ENCODE measurements around the gene CDH13. TPM values are rescaled to one million over a fixed set of nuclear protein-coding genes. Genes with fewer than 3 reads are reported as not detected.

Gene CDH13
- total RNA-seq, 1 donor from 2014 or later, result 81.1 TPM

DNA sequence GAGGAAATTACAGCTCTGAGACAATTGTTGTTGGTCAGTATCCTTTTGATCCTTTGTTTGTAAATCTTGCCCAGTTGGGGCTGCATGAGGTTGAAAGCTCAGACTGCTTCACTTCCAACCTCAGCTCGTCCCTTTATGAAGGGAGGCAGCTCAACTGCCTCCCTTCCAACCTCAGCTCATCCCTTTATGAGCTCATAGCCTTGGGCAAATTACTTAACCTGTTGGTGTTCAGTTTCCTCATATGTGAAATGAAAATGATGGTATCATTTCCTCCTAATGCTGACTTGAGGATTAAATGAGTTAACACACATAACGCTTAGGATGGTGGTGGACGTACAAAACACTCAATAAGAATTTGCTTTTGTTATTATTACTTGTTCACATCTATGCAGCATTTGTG, 265.1 kb downstream of the CDH13 start:
- H3K27ac Mint-ChIP-seq (ENCODE audit: unreplicated experiment), result no peak overlapping the region
- TF ChIP-seq, protein P1, sequence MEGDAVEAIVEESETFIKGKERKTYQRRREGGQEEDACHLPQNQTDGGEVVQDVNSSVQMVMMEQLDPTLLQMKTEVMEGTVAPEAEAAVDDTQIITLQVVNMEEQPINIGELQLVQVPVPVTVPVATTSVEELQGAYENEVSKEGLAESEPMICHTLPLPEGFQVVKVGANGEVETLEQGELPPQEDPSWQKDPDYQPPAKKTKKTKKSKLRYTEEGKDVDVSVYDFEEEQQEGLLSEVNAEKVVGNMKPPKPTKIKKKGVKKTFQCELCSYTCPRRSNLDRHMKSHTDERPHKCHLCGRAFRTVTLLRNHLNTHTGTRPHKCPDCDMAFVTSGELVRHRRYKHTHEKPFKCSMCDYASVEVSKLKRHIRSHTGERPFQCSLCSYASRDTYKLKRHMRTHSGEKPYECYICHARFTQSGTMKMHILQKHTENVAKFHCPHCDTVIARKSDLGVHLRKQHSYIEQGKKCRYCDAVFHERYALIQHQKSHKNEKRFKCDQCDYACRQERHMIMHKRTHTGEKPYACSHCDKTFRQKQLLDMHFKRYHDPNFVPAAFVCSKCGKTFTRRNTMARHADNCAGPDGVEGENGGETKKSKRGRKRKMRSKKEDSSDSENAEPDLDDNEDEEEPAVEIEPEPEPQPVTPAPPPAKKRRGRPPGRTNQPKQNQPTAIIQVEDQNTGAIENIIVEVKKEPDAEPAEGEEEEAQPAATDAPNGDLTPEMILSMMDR (IDR thresholded peaks at IDR 0.05; ENCODE audit: partially characterized antibody, unreplicated experiment), result no peak
- H3K4me1 Mint-ChIP-seq (ENCODE audit: low read depth, unreplicated experiment), result peaks cover 9% of the 10 kb centered on the region
- no peak overlapping the region for H3K4me3 Mint-ChIP-seq (ENCODE audit: unreplicated experiment)
- DNase-seq, result no peak
- H3K9me3 Mint-ChIP-seq (ENCODE audit: unreplicated experiment), result no peaks in the 10 kb centered on the region
- H3K36me3 Mint-ChIP-seq (ENCODE audit: unreplicated experiment), result no peaks in the 10 kb centered on the region
- no peaks in the 10 kb centered on the region for H3K27me3 Mint-ChIP-seq (ENCODE audit: unreplicated experiment)

DNA sequence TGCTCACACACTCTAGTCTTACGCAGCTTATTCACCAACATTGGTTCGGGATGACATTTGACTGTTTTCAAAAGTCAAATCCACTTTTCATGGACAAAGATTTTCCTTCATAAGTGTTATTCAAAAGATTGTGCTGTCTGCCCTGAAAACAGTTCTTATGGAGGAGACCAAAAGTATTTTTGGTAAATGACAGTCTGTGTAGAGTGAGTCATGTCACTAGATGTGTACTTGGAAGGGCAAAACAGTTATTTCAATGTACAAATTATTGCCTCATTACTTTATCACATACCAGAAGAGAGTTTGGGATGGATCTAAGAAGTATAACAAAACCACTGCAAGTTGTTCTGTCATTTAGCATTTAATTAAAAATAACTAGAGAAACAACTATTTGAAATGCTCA, 265.6 kb downstream of the CDH13 start:
- TF ChIP-seq, protein P1 (IDR thresholded peaks at IDR 0.05; ENCODE audit: partially characterized antibody, unreplicated experiment), result no peak
- H3K9me3 Mint-ChIP-seq (ENCODE audit: unreplicated experiment), result no peaks in the 10 kb centered on the region
- no peak for DNase-seq
- no peaks in the 10 kb centered on the region for H3K27me3 Mint-ChIP-seq (ENCODE audit: unreplicated experiment)
- no peaks in the 10 kb centered on the region for H3K36me3 Mint-ChIP-seq (ENCODE audit: unreplicated experiment)
- peaks cover 9% of the 10 kb centered on the region for H3K4me1 Mint-ChIP-seq (ENCODE audit: low read depth, unreplicated experiment)
- no peak overlapping the region for H3K4me3 Mint-ChIP-seq (ENCODE audit: unreplicated experiment)
- H3K27ac Mint-ChIP-seq (ENCODE audit: unreplicated experiment), result no peak overlapping the region

DNA sequence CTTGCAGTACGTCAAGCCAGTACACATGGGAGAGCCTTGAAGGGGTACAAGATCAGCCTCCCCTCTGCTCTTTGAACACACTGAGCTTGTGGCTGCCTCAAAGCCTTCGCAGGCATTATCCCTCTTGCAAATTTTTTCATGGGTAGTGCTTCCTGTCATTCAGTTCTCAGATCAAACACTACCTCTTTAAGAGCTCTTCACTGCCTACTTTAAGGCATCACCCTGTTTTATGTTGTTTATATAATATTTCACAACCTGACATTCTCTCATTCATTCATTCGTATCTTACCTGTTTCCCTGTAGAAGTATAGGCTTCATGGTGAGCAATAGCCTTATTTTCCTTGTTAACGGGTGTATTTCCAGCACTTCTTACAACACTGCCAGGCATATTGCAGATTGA, 269.1 kb downstream of the CDH13 start:
- H3K36me3 Mint-ChIP-seq (ENCODE audit: unreplicated experiment), result no peaks in the 10 kb centered on the region
- no peaks in the 10 kb centered on the region for H3K27me3 Mint-ChIP-seq (ENCODE audit: unreplicated experiment)
- H3K4me3 Mint-ChIP-seq (ENCODE audit: unreplicated experiment), result no peak overlapping the region
- DNase-seq, result no peak
- peaks cover 3% of the 10 kb centered on the region for H3K9me3 Mint-ChIP-seq (ENCODE audit: unreplicated experiment)
- peaks cover 10% of the 10 kb centered on the region for H3K4me1 Mint-ChIP-seq (ENCODE audit: low read depth, unreplicated experiment)
- TF ChIP-seq, protein P1 (IDR thresholded peaks at IDR 0.05; ENCODE audit: partially characterized antibody, unreplicated experiment), result no peak
- H3K27ac Mint-ChIP-seq (ENCODE audit: unreplicated experiment), result no peak overlapping the region

DNA sequence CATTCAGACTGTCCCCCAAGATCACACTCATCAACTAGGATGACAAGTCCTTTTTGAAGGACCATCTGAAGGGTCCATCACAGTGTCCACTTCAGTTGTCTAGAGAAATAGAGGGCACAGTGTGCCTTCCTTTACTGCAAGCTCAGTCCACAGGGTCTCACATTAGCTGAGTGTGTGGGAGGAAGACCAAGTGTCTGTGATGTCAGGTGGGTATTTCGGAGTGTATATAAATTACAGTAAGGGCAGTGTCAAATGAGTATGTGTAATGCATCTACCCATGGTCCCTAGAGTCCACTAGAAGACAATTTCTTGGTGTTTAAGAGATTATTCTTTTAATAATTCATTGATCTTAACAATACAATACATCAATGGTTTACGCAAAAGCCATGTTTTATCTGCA, 272.2 kb downstream of the CDH13 start:
- peaks cover 11% of the 10 kb centered on the region for H3K4me1 Mint-ChIP-seq (ENCODE audit: low read depth, unreplicated experiment)
- H3K27ac Mint-ChIP-seq (ENCODE audit: unreplicated experiment), result no peak overlapping the region

DNA sequence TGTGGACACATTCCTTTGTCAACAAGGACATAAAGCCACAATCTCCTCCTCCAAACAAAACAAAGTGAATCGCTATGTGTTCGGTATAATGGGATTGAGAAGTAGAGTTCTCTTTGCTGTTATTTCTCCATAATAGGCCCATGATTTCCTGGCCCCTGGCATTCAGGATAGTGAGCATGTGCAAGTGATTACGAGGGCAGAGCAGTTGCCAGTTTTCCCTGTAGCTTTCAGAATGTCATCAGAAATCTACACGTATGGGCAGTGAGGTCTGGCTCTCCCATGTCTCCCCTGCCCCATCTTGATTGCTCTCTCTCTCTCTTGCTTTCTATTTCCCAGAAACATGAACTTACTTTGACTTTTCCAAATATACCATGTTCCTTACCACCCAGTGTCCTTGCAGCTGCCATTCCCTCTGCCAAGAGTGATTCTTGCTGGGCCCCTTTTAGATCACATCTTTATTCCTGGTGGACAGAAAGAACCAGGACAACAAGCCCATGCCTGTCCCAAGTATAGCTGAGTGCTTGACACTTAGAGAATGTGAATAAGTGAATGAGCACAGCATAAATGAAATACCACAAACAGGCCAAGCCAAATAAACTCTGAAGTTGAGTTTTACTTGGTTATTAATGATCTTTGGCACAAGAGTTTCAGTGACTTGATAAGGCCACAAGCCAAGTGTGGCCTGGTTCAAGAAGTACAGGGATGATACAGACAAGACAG, 273.1 kb downstream of the CDH13 start:
- no peak for DNase-seq
- H3K27ac Mint-ChIP-seq (ENCODE audit: unreplicated experiment), result no peak overlapping the region
- H3K4me1 Mint-ChIP-seq (ENCODE audit: low read depth, unreplicated experiment), result peaks cover 11% of the 10 kb centered on the region
- TF ChIP-seq, protein P1 (IDR thresholded peaks at IDR 0.05; ENCODE audit: partially characterized antibody, unreplicated experiment), result no peak
- H3K27me3 Mint-ChIP-seq (ENCODE audit: unreplicated experiment), result peaks cover 3% of the 10 kb centered on the region
- H3K36me3 Mint-ChIP-seq (ENCODE audit: unreplicated experiment), result no peaks in the 10 kb centered on the region
- no peak overlapping the region for H3K4me3 Mint-ChIP-seq (ENCODE audit: unreplicated experiment)
- H3K9me3 Mint-ChIP-seq (ENCODE audit: unreplicated experiment), result peaks cover 5% of the 10 kb centered on the region

More for the DNA sequence above, 272.2 kb downstream of the CDH13 start:
- H3K36me3 Mint-ChIP-seq (ENCODE audit: unreplicated experiment), result no peaks in the 10 kb centered on the region
- H3K9me3 Mint-ChIP-seq (ENCODE audit: unreplicated experiment), result peaks cover 5% of the 10 kb centered on the region
- no peak for DNase-seq
- TF ChIP-seq, protein P1 (IDR thresholded peaks at IDR 0.05; ENCODE audit: partially characterized antibody, unreplicated experiment), result no peak
- peaks cover 3% of the 10 kb centered on the region for H3K27me3 Mint-ChIP-seq (ENCODE audit: unreplicated experiment)
- no peak overlapping the region for H3K4me3 Mint-ChIP-seq (ENCODE audit: unreplicated experiment)
